Body of pancreas (tissue), 4 donors: ENCODE measurements around the gene STAU1. TPM values are rescaled to one million over a fixed set of nuclear protein-coding genes. Genes with fewer than 3 reads are reported as not detected.

Source experiments
- ATAC-seq: fragments of 150-250 bp; one replicate; pipeline ENCODE4 v1.9.1; 2016
- DNase-seq, 4 donors: peaks; one replicate each; pipeline ENCODE4 v3.0.0-alpha.2; 2019
- H3K27ac ChIP-seq, 4 donors: fragments of 200-600 bp; sonication (generic); 1 replicate in 3 of 4; 2 replicates in 1 of 4; pipeline versions ENCODE4 v1.5.1 to v1.6.1; 2016 to 2019; ENCODE audit warnings: mild to moderate bottlenecking in 1 of 4, mixed read lengths in 1 of 4, moderate library complexity in 1 of 4
- H3K27me3 ChIP-seq, 2 donors: fragments of 200-600 bp; sonication (generic); one replicate each; pipeline ENCODE4 v1.6.0; 2016; ENCODE audit warnings: mild to moderate bottlenecking in 1 of 2
- H3K36me3 ChIP-seq, 2 donors: fragments of 200-600 bp; sonication (generic); replicated peaks in 1 of 2; 2 replicates each; pipeline ENCODE4 v1.5.1; 2016; ENCODE audit warnings: low read depth in 2 of 2; ENCODE audit not compliant: insufficient read depth in 1 of 2
- H3K4me1 ChIP-seq: fragments of 200-600 bp; sonication (generic); one replicate; pipeline ENCODE4 v1.6.0; 2016
- H3K4me3 ChIP-seq, 2 donors: fragments of 200-600 bp; sonication (generic); 1 replicate in 1 of 2; 2 replicates in 1 of 2; pipeline ENCODE4 v1.5.1; 2016 to 2019
- H3K9me3 ChIP-seq, 3 donors: fragments of 200-600 bp; sonication (generic); 1 replicate in 2 of 3; 2 replicates in 1 of 3; pipeline ENCODE4 v1.5.1; 2016
- CTCF ChIP-seq, 7 experiments: fragments of 450-650 bp in 4 of 7; fragments of 200-600 bp in 3 of 7; sonication (generic) in 3 of 7; IDR thresholded peaks; one replicate each; pipeline ENCODE4 v1.5.1; 2016 to 2019; ENCODE audit warnings: antibody characterized with exemption in 7 of 7
- POLR2A ChIP-seq, 3 donors: fragments of 450-650 bp; IDR thresholded peaks; one replicate each; pipeline ENCODE4 v1.6.1; 2016; ENCODE audit warnings: antibody characterized with exemption in 3 of 3, mild to moderate bottlenecking in 2 of 3
- WGBS, 2 donors: methylation state at CpG; one replicate each; pipeline ENCODE4 v1.1.5; 2017; 5-methylcytosine and 5-hydroxymethylcytosine counted together
- intact Hi-C: fragments of 100-400 bp; cut with DNase I; formaldehyde crosslinking; loops from one replicate; pipeline ENCODE4 v1.15.1; 2023
- total RNA-seq, 2 donors: library from RNA; depleted of rRNA; stranded (reverse); fragments of >200 nt; gene quantifications; one replicate each; pipeline ENCODE4 v1.1.0, GENCODE V29; 2016

The STAU1 gene
- total RNA-seq, 2 donors from 2014 or later: 50.4 to 78.3 TPM

GRCh38 chr20:49078310-49078709 lies 109.8 kb downstream of the STAU1 start:
- Histone ChIP-seq H3K27me3 (no peaks in the 10 kb centered on the region), H3K9me3 (no peaks in the 10 kb centered on the region), H3K4me1 (no peaks in the 10 kb centered on the region), H3K36me3 (peaks cover 5 to 28% of the 10 kb centered on the region in 2 donors), H3K4me3 (no peak overlapping the region), H3K27ac (no peak overlapping the region)
- DNase-seq (no peak), ATAC-seq (no peak)
- intact Hi-C loops: no loop called here
- TF ChIP-seq POLR2A (IDR thresholded peaks at IDR 0.05) (no peak), CTCF (IDR thresholded peaks at IDR 0.05) (no peak)
- WGBS, 2 donors: 89 to 91% methylated on average over 3 of the region's 3 CpGs

- Histone ChIP-seq H3K27ac (no peak overlapping the region), H3K4me1 (no peaks in the 10 kb centered on the region), H3K4me3 (no peak overlapping the region), H3K27me3 (no peaks in the 10 kb centered on the region), H3K9me3 (no peaks in the 10 kb centered on the region), H3K36me3 (peaks cover 0 to 28% of the 10 kb centered on the region in 2 donors)
- DNase-seq (no peak), ATAC-seq (no peak)
- intact Hi-C loops: no loop called here
- 46 to 92% methylated on average over 1 to 2 of the region's 2 CpGs for WGBS, 2 donors
- no peak for TF ChIP-seq CTCF (IDR thresholded peaks at IDR 0.05)
- TF ChIP-seq POLR2A (IDR thresholded peaks at IDR 0.05): no peak
Measured at GRCh38 chr20:49074521-49074920, 113.6 kb downstream of the STAU1 start.

Other genes starting within 250 kb of the STAU1 start
- gene CSE1L, start 142.0 kb downstream of the STAU1 start, total RNA-seq: 10 to 100 TPM; 16.5 to 23.6 TPM
- gene DDX27, start 31.1 kb upstream of the STAU1 start, total RNA-seq: 10 to 100 TPM; 18.2 to 42.8 TPM
- gene ZNFX1, start 89.7 kb upstream of the STAU1 start, total RNA-seq: 10 to 100 TPM in 1 of 2 donors, 1 to 10 TPM in 1; 7.3 to 17.4 TPM